Thyroid gland (tissue), 4 donors: ENCODE results near the gene RASL12.
"Not testable (repeated sequence)": the region's sequence is repeated elsewhere in the genome, so short reads cannot be mapped to it uniquely, and the experiment has no call there.

ENCODE experiments used
- POLR2A ChIP-seq, 2 donors: fragments of 450-650 bp; IDR thresholded peaks; one replicate each; pipeline ENCODE4 v1.6.1; 2017; ENCODE audit warnings: antibody characterized with exemption in 2 of 2, mild to moderate bottlenecking in 2 of 2, moderate library complexity in 1 of 2
- TF ChIP-seq, protein P1 (sequence below), 6 experiments: fragments of 200-600 bp in 3 of 6; fragments of 450-650 bp in 3 of 6; sonication (generic) in 3 of 6; IDR thresholded peaks; one replicate each; pipeline ENCODE4 v1.5.1; 2016 to 2019; ENCODE audit warnings: antibody characterized with exemption in 6 of 6, mild to moderate bottlenecking in 2 of 6, inconsistent platforms in 1 of 6, moderate library complexity in 1 of 6

DNA sequence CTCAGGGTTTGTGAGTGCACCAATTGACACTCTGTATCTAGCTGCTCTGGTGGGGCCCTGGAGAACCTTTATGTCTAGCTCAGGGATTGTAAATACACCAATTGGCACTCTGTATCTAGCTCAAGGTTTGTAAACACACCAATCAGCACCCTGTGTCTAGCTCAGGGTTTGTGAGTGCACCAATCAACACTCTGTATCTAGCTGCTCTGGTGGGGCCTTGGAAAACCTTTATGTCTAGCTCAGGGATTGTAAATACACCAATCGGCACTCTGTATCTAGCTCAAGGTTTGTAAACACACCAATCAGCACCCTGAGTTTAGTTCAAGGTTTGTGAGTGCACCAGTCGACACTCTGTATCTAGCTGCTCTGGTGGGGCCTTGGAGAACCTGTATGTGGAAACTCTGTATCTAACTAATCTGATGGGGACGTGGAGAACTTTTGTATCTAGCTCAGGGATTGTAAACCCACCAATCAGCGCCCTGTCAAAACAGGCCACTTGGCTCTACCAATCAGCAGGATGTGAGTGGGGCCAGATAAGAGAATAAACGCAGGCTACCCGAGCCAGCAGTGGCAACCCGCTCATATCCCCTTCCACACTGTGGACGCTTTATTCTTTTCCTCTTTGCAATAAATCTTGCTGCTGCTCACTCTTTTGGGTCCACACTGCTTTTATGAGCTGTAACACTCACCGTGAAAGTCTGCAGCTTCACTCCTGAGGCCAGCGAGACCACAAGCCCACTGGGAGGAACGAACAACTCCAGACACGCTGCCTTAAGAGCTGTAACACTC is 8.0 kb upstream of the RASL12 start:
- TF ChIP-seq, protein P1, sequence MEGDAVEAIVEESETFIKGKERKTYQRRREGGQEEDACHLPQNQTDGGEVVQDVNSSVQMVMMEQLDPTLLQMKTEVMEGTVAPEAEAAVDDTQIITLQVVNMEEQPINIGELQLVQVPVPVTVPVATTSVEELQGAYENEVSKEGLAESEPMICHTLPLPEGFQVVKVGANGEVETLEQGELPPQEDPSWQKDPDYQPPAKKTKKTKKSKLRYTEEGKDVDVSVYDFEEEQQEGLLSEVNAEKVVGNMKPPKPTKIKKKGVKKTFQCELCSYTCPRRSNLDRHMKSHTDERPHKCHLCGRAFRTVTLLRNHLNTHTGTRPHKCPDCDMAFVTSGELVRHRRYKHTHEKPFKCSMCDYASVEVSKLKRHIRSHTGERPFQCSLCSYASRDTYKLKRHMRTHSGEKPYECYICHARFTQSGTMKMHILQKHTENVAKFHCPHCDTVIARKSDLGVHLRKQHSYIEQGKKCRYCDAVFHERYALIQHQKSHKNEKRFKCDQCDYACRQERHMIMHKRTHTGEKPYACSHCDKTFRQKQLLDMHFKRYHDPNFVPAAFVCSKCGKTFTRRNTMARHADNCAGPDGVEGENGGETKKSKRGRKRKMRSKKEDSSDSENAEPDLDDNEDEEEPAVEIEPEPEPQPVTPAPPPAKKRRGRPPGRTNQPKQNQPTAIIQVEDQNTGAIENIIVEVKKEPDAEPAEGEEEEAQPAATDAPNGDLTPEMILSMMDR (IDR thresholded peaks at IDR 0.05): not testable (repeated sequence)
- not testable (repeated sequence) for TF ChIP-seq POLR2A (IDR thresholded peaks at IDR 0.05)
